SK-N-MC (cell line): Measurements from ENCODE around the gene TCN2.

Experiments
- EZH2 ChIP-seq: fragments of 200-600 bp; sonication (generic); IDR thresholded peaks from one replicate; pipeline ENCODE4 v1.6.1; 2017; ENCODE audit warnings: antibody characterized with exemption
- POLR2AphosphoS5 ChIP-seq: IDR thresholded peaks from 2 replicates; pipeline ENCODE4 v1.6.1; 2012; ENCODE audit warnings: mild to moderate bottlenecking, low read depth, low read length, borderline replicate concordance

DNA sequence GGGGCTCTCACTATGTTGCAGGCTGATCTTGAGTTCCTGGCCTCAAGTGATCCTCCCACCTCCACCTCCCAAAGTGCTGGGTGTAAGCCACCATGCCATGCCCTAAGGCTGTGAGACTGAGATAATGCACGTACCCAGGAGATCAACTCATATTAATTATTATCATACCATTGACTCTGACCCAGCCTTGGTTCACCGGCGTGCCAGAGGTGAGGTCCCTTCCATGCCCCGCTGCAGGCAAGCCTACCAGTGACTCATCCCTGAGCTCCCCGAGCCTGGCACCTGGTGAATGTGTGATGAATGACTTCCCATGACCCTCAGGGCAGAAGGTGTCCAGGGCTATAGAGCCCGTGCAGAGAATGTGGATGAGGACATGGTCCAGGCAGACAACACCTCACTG is 44.6 kb upstream of the TCN2 start:
- TF ChIP-seq POLR2AphosphoS5 (no peak), EZH2 (no peak)
